Peyer's patch (tissue), 4 donors: ENCODE measurements around the gene C16orf95.

Experiments
- POLR2A ChIP-seq, 2 donors: fragments of 450-650 bp; IDR thresholded peaks; one replicate each; pipeline ENCODE4 v1.5.1; 2017; ENCODE audit warnings: antibody characterized with exemption in 2 of 2, mild to moderate bottlenecking in 2 of 2, moderate library complexity in 2 of 2
- TF ChIP-seq, protein P1 (sequence below), 6 experiments: fragments of 450-650 bp in 4 of 6; fragments of 200-600 bp in 2 of 6; sonication (generic) in 1 of 6; IDR thresholded peaks; one replicate each; pipeline ENCODE4 v1.5.1; 2017 to 2019; ENCODE audit warnings: antibody characterized with exemption in 6 of 6, mild to moderate bottlenecking in 3 of 6, moderate library complexity in 1 of 6

DNA sequence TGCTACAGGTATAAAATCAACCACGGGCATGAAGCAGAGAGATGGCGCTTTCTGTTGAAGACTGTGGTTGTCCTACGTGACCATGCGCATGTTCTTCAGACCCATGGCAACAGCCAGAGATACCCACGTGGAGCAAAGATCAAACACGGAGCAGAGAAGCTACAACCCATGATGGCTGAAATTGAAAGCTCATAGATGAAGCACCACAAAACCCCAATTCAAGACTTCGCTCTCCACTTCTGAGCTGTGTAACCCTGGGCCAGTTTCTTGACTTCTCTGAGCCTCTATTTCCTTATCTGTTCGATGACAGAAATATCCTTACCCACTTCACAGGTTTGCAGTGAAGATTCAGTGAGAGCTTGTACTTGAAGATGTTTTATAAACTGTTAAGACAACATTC lies 49.6 kb downstream of the C16orf95 start:
- TF ChIP-seq, protein P1, sequence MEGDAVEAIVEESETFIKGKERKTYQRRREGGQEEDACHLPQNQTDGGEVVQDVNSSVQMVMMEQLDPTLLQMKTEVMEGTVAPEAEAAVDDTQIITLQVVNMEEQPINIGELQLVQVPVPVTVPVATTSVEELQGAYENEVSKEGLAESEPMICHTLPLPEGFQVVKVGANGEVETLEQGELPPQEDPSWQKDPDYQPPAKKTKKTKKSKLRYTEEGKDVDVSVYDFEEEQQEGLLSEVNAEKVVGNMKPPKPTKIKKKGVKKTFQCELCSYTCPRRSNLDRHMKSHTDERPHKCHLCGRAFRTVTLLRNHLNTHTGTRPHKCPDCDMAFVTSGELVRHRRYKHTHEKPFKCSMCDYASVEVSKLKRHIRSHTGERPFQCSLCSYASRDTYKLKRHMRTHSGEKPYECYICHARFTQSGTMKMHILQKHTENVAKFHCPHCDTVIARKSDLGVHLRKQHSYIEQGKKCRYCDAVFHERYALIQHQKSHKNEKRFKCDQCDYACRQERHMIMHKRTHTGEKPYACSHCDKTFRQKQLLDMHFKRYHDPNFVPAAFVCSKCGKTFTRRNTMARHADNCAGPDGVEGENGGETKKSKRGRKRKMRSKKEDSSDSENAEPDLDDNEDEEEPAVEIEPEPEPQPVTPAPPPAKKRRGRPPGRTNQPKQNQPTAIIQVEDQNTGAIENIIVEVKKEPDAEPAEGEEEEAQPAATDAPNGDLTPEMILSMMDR (IDR thresholded peaks at IDR 0.05): no peak
- no peak for TF ChIP-seq POLR2A (IDR thresholded peaks at IDR 0.05)
